ENCODE measurements around the gene KLHL9.
"Not testable (repeated sequence)": the region's sequence is repeated elsewhere in the genome, so short reads cannot be mapped to it uniquely, and the experiment has no call there.

Gene KLHL9

GRCh38 chr9:21334701-21335632 is at the start of gene KLHL9:
KLHL9 (minus strand) TSS chr9:21335404; CDS start chr9:21334859, 545 bp downstream.
- intact Hi-C loops (cut with DNase I; ENCODE audit: low total_unique reads) = loop anchor here (10.0 kb wide), 1 partner anchor 670 kb away; the partner anchor contains the start of gene CDKN2B
- no peak for TF ChIP-seq CTCF (IDR thresholded peaks at IDR 0.05)

GRCh38 chr9:21383627-21384026 is 48.4 kb upstream of the KLHL9 start:
- Histone ChIP-seq H3K27ac (no peak overlapping the region), H3K4me3 (no peak overlapping the region), H3K27me3 (peaks cover 0 to 26% of the 10 kb centered on the region in 2 donors), H3K4me1 (no peaks in the 10 kb centered on the region), H3K36me3 (no peaks in the 10 kb centered on the region), H3K9me3 (no peaks in the 10 kb centered on the region)
- intact Hi-C loops (cut with DNase I; ENCODE audit: low total_unique reads) = no loop called here
- TF ChIP-seq CTCF (IDR thresholded peaks at IDR 0.05) = no peak
- no peak for DNase-seq

More at GRCh38 chr9:21334701-21335632, at the start of gene KLHL9:
- Histone ChIP-seq H3K4me3 (peak within 1 kb of the TSS; percentile 71 to 99), H3K27ac (peak within 1 kb of the TSS; percentile 89 to 99), H3K36me3 (no peaks in the 10 kb centered on the region), H3K9me3 (no peaks in the 10 kb centered on the region), H3K27me3 (no peaks in the 10 kb centered on the region), H3K4me1 (peaks cover 0 to 48% (median 31%) of the 10 kb centered on the region in 4 donors)
- peak; percentile 90 to 96 for DNase-seq

- no peak for DNase-seq
- Histone ChIP-seq H3K4me1 (no peaks in the 10 kb centered on the region), H3K9me3 (no peaks in the 10 kb centered on the region), H3K4me3 (no peak overlapping the region), H3K27ac (no peak overlapping the region), H3K27me3 (peaks cover 0 to 19% of the 10 kb centered on the region in 2 donors), H3K36me3 (no peaks in the 10 kb centered on the region)
- no peak for TF ChIP-seq CTCF (IDR thresholded peaks at IDR 0.05)
- intact Hi-C loops (cut with DNase I; ENCODE audit: low total_unique reads) = loop anchor here (2.0 kb wide), 1 partner anchor 25 kb away; no protein-coding TSS in a partner anchor
These were observed 46.5 kb upstream of the KLHL9 start for GRCh38 chr9:21381448-21382339.

GRCh38 chr9:21371467-21371866 is 36.3 kb upstream of the KLHL9 start:
- H3K36me3 ChIP-seq; H3K4me3 ChIP-seq; H3K9me3 ChIP-seq; intact Hi-C loops (cut with DNase I; ENCODE audit: low total_unique reads); H3K4me1 ChIP-seq; DNase-seq; H3K27ac ChIP-seq; H3K27me3 ChIP-seq: not testable (repeated sequence)

GRCh38 chr9:21367957-21368356 is 32.8 kb upstream of the KLHL9 start, which contains the start of gene IFNA13:
IFNA13 (minus strand) TSS chr9:21368057; CDS start chr9:21368010, 47 bp downstream.
- H3K9me3 ChIP-seq = no peaks in the 10 kb centered on the region
- H3K36me3 ChIP-seq = no peaks in the 10 kb centered on the region
- no peak for DNase-seq
- H3K4me3 ChIP-seq = no peak within 1 kb of the TSS
- no peak within 1 kb of the TSS for H3K27ac ChIP-seq
- intact Hi-C loops (cut with DNase I; ENCODE audit: low total_unique reads) = no loop called here
- peaks cover 0 to 5% of the 10 kb centered on the region in 2 donors for H3K27me3 ChIP-seq
- TF ChIP-seq CTCF (IDR thresholded peaks at IDR 0.05) = no peak
- no peaks in the 10 kb centered on the region for H3K4me1 ChIP-seq

GRCh38 chr9:21367169-21367568 is 32.0 kb upstream of the KLHL9 start:
- intact Hi-C loops (cut with DNase I; ENCODE audit: low total_unique reads); H3K4me3 ChIP-seq; DNase-seq; H3K27ac ChIP-seq; H3K9me3 ChIP-seq; H3K27me3 ChIP-seq; H3K36me3 ChIP-seq; H3K4me1 ChIP-seq: not testable (repeated sequence)

Measured in tibial artery (tissue), 4 donors.